ENCODE measurements around the gene TBX10.

DNA sequence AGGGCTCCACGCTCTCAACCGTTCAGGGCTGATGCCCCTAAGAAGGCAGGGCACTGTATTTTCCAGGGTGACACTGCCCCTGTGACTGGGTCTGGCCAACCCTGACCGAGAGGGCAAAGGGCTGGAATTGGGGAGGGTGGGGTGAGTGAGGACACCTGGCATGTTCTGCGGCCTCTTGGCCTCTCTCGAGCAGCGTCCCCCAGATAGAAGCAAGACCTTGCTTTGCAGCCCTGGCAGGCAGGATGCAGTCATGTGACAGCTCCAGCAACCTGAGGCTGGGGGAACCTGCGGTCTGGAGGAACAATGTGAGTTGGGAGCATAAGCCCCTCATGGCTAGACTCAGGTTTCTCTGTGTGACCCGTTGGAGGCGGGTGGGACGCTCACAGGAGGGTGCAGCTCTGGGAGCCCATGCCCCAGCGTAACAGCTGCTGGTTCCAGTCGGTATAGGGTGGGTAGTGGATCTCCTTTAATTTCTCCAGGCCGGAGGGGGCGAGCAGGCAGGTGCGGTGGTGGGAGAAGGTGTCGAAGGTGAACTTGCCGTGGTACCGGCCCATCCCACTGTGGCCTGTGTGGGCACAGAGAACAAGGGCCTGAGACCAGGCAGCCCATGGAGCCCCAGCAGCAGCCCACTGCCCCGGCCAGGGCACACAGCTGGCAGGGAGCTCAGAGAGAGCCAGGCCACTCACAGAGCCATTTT, 23.4 kb upstream of the TBX10 start:
- no peak for TF ChIP-seq MXI1 (conservative IDR thresholded peaks at IDR 0.05; ENCODE audit: poor library complexity, severe bottlenecking)
- TF ChIP-seq, protein P1, sequence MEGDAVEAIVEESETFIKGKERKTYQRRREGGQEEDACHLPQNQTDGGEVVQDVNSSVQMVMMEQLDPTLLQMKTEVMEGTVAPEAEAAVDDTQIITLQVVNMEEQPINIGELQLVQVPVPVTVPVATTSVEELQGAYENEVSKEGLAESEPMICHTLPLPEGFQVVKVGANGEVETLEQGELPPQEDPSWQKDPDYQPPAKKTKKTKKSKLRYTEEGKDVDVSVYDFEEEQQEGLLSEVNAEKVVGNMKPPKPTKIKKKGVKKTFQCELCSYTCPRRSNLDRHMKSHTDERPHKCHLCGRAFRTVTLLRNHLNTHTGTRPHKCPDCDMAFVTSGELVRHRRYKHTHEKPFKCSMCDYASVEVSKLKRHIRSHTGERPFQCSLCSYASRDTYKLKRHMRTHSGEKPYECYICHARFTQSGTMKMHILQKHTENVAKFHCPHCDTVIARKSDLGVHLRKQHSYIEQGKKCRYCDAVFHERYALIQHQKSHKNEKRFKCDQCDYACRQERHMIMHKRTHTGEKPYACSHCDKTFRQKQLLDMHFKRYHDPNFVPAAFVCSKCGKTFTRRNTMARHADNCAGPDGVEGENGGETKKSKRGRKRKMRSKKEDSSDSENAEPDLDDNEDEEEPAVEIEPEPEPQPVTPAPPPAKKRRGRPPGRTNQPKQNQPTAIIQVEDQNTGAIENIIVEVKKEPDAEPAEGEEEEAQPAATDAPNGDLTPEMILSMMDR (IDR thresholded peaks at IDR 0.05; ENCODE audit: poor library complexity, severe bottlenecking) = no peak
- no peak for TF ChIP-seq EZH2 (IDR thresholded peaks at IDR 0.05; ENCODE audit: borderline replicate concordance, insufficient read depth, low read length, poor library complexity, severe bottlenecking)
- TF ChIP-seq RAD21 (conservative IDR thresholded peaks at IDR 0.05) = no peak
- no peak for TF ChIP-seq SMC3 (conservative IDR thresholded peaks at IDR 0.05; ENCODE audit: poor library complexity)

All from neural cell (in vitro differentiated cells).